Kidney tubule cell (primary cell): ENCODE results near the gene IER5L.
"Not testable (repeated sequence)": the region's sequence is repeated elsewhere in the genome, so short reads cannot be mapped to it uniquely, and the experiment has no call there.

Source experiments
- DNase-seq: peaks from one replicate; pipeline ENCODE4 v3.0.0-alpha.2; 2018; ENCODE audit warnings: low spot score

The IER5L gene

DNA sequence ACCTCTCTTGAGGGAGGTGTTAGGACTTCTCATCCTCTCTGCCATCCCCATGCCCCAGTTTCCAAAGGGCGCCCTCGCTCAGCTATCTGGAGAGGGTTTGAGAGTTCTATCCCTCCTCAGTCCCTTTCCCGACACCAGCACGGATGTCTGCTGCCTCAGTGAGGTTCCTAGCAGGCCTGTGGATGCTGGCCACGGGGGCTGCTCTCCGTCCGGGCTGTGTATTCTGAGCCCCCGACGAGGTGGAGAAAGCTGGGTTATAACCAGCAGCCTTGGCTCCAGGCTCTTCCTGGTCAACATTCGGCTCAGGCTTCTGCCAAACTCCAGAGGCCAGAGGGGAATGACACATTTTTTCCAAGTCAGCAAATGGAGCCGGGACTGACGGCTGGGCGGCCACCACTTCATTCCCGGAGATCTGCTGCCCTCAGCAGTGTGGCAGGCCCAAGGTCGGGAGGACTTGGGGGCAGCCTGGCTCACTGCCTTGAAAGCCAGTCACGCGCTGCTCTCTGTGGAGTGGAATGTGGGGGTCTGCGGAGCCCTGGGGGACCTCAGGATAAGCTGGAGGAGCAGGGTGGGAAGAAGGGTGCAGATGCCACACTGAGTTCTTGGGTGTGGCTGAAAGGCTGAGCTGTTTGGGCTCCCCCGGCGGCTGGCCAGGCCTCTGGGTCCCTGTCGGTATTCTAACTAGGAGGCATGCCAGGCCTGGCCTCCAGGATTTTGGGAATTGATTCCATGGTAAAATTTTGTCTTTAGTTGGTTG is 39.4 kb downstream of the IER5L start:
- peak; percentile 60 for DNase-seq

DNA sequence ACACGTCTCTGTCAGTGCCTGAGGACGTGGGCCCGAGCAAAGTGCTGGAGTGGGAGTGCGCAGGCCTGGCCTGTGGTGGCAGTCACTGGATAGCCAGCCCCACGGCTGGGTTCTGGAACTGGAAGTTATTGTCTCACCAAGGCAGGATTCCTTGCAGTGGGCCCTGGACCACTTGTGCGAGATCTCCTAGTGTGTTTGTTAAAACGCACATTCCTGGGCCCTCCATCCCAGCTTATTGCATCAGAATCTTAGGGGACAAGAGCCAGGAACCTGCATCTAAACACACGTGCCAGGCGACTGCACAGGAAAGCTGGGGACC is 40.0 kb downstream of the IER5L start:
- DNase-seq, result no peak

DNA sequence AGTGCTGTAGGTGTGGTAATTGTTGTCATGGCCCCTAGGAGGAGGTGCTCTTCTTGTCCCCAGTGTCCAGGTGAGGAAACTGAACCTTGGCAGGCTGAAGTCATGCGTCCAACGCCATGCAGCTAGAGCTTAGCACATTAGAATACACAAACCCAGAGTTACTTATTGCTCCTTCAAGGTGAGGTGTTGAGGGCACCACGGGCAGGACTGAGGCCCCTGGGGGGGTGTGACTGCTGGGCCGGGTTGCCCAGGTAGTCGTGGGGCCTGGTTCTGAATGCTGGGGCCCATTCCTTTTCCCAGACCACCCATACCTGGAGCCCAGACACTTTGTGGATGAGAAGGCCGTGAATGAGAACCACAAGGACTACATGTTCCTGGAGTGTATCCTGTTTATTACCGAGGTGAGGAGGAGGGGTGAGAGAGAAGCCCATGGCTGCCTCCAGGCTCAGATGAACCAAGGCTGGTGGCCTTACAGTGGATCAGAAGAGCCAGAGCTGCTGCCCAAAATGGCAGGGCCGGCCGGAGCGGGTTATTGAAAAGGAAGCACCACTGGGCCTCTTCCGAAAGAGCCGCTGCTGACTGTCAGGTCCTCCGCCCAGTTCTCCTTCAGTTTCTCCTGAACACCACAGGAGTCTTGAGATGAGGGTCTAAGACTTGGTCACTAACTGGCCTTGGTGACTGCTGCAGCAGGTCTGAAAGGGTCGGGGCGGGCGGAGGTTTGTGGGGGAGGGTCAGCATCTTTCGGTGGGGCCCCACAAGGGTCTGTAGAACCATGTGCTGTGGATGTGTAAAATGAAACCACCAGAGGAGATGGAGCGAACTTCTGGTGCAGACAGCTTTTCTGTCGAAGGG is 40.5 kb downstream of the IER5L start:
- DNase-seq, result no peak

DNA sequence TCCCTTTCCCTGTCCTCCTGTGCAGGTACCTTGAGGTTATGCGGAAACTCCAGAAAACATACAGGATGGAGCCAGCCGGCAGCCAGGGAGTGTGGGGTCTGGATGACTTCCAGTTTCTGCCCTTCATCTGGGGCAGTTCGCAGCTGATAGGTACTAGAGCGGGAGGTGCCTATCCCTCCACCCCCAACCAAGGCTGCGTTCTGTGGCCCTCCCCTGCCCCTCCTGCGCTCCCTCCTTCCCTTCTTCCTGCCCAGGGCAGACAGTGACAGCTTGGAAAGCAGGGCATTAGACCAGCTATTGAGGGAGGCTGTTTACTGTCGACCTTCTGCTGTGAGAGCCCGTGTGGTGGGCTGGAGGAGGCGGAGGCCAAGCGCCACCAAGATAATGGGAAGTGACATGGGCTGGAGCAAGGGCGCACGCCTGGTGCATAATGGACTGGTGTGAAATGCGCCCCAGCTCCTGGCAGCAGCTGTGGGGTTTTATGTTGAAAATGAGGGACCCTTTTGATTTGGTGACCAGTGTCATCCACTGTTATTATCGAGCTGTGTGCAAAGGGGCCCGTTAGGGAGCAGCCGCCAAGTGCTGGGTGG is 41.5 kb downstream of the IER5L start:
- DNase-seq, result no peak

DNA sequence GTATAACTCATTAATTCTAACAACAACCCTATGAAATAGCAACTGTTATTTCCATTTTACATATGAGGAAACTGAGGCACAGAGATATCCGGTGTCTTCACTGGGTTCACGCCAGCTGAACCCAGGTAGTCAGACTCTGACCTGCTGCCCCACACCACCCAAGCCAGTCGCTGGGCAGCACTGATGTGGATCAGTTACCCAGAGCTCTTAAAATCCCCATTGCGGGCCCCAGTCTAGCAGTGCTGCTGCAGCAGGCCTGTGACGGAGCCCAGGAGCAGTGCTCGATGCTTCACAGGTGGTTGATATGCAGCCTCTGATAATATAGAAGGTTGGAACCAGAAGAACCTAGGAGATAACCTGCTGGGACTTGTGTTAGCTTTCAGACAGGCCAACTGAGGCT is 42.6 kb downstream of the IER5L start:
- DNase-seq, result no peak

DNA sequence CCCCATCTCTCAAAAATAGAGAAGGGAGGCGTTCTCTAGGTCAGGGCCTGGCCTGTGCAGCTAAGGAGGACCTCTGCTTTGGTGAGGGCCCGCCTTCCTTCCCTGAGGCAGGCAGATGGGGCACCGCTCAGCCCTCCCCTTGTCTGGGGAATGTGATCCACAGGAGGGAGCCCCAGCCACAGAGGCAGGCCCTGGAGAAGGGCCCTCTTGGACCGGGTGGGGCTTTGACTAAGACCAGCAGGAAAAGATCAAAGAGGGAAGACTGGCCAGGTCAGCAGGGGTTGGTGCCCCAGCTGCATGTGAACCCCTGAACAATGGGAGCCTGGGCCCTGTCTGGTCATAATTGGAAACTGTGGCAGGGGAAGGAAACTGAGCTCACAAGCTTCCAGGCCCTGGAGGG is 45.0 kb downstream of the IER5L start:
- DNase-seq, result no peak

DNA sequence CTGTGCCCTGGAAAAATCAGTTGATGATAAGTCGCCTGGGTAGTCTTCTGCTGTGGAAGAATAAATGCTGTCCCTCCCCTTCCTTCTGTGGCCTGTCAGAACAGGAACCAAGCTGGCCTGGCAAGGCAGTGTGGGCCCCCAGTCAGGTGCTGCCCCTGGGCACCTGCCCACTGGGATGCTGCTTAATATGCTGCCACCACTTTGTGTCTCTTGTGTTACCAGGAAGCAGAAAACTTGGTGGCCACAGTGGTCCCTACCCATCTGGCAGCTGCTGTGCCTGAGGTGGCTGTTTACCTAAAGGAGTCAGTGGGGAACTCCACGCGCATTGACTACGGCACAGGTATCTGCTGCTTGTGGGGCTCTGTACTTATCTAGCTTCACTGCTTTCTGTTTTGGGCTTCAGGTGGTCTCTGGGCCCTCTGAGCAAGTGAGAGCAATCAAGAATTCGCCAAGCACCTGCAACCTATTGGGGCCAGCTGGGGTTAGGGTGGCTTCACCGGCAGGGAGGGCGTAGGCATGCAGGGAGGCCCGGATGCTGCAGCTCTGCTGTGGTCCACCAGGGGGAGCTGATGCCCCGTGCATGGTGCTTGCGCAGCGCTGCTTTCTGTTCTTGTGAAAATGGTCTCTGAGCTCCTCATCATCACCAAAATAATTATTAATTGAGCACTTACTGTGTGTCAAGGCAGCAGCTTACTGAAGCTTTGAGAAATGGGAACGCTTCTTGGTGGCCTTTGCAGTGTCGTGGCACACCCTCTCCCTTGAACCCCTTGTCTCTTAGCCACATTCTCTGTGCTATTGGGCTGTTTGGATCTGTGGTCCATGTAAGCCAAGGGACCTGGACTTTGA is 46.5 kb downstream of the IER5L start:
- DNase-seq, result peak; percentile 73

DNA sequence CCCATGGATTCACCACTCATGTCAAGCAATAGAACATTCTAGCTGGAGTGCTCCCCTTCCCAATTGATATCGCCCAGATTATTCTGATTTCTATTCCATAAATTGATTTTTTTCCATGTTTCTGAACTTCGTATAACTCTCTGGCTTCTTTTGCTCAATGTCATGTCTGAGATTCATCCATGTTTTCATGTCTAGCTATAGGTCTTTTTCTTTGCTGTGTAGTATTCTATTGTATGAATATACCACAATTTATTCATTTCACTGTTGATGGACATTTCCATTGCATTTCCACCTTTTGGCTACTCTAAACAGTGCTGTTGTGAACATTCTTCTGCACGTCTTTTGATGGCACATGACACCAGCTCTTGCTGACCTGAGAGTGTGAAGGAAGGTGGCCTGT is 47.3 kb downstream of the IER5L start:
- no peak for DNase-seq

DNA sequence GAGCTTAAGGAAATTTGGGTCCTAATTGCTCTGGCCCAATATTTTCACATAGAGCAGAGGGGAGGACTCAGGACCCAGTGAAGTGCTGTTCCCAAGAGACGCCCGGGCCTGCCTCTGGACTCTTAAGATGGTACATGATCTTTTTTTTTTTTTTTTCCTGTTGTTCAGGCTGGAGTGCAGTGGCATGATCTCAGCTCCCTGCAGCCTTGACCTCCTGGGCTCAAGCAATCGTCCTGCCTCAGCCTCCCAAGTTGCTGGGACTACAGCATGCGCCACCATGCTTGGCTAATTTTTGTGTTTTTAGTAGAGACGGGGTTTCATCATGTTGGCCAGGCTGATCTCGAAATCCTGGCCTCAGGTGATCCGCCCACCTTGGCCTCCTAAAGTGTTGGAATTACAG is 47.8 kb downstream of the IER5L start:
- DNase-seq, result not testable (repeated sequence)

DNA sequence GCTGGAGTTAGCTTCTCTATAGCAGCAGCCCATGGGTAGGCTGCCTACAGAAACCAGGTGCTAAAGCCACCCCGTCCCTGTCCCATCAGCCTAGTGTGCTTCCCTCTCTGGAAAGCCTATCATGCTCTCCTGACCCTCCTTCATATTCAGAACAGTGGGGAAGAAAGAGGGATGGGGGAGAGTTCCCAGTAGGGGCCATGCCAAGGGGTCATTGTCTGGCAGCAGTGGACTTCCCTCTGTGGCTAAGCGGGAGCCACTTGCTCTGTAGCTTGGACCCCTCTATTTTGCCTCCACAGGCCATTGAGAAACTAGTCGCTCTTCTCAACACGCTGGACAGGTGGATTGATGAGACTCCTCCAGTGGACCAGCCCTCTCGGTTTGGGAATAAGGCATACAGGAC is 49.4 kb downstream of the IER5L start:
- DNase-seq, result no peak

DNA sequence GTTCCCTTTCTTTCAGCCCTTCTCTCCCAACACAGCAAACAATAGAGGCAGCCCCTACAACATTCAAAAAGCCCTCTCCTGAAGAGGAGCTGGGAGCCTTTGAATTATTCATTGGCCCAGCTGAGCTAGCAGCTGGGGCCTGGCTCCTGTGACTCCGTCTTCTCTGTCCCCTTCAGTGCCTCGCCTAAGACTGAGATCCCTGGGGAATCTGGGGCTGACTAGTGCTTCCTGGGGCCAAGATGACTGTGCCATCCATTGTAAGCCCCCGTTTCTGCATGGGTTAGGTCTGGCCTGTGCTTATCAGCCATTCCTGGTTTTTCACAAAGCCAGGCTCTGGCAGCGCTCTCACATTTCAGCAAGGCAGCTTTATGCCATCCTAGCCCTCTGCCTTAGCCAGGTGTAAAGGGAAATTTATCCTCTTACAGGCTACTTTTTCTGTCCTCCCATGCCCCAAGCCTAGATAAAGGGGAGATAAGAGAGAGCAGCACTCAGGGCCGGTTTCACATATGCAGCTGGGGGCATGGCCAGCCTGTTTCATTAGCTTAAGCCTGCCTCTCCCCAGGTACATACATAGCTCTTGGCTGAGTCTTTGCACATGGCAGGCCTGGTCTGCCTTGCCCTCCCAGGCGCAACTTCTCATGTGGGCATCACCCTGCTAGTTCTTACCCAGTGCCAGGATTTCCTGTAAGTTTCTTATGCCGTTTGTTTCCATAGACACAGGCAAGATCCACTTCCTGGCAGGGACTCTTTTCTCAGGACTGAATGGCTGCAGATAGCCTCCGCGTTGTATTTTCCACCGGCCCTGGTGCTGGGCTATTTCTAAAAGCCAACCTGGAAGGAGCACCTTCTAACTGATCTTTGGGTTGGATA is 51.1 kb downstream of the IER5L start:
- DNase-seq, result no peak
